SK-N-MC (cell line): Measurements from ENCODE around the gene ACBD3.

Experiments used
- EZH2 ChIP-seq: fragments of 200-600 bp; sonication (generic); IDR thresholded peaks from one replicate; pipeline ENCODE4 v1.6.1; 2017; ENCODE audit warnings: antibody characterized with exemption
- POLR2AphosphoS5 ChIP-seq: IDR thresholded peaks from 2 replicates; pipeline ENCODE4 v1.6.1; 2012; ENCODE audit warnings: mild to moderate bottlenecking, low read depth, low read length, borderline replicate concordance

GRCh38 chr1:226217273-226217672 is 30.7 kb upstream of the ACBD3 start:
- TF ChIP-seq EZH2 (no peak), POLR2AphosphoS5 (no peak)
